ENCODE data around the gene RNF8. TPM values are rescaled to one million over a fixed set of nuclear protein-coding genes. Genes with fewer than 3 reads are reported as not detected.
"Not testable (repeated sequence)": the region's sequence is repeated elsewhere in the genome, so short reads cannot be mapped to it uniquely, and the experiment has no call there.

Gene RNF8
- total and polyA plus RNA-seq, 9 of the 15 experiments (the other 6 are each of a cell fraction or from before 2014, with no cell fraction given) = 10.6 to 47.0 (median 37.5) TPM

DNA sequence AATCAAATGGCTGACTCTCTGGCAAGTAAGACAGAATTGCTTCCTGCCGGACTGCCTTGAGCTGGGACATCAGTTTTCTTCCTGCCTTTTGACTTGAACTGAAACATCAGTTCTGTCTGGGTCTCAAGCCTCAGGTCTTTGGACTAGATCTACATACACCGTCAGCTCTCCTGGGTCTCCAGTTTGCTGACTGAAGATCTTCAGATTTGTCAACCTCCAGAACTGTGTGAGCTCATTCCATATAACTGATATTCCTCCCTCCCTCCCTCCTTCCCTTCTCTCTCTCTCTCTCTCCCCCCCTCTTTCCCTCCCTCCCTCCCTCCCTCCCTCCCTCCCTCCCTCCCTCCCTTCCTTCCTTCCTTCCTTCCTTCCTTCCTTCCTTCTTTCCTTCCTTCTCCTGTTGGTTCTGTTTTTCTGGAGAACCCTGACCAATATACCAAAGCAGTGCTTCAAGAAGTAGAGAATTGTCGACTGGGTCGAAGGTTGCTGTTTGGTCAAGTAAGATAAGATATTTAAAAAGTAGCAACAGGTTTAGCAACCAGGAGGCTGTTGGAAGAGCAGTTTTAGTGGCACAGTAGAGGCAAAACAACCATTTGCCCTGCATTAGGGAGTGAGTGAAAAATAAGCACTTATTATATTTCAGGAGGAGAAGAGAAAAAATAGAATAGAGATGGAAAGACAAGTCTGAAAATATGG is 46.2 kb downstream of the RNF8 start (continued):
- TF ChIP-seq LEF1 (IDR thresholded peaks at IDR 0.05) (0 out of 2 replicates have a peak, but pooled peaks have one; percentile 44), ZNF77 (CRISPR knock-in tag; IDR thresholded peaks at IDR 0.05) (no peak), EP300 (IDR thresholded peaks at IDR 0.05; ENCODE audit: low read length) (peak; percentile 65), HNRNPK (IDR thresholded peaks at IDR 0.05; ENCODE audit: low read depth, low read length, poor library complexity, severe bottlenecking) (peak; percentile 82)

DNA sequence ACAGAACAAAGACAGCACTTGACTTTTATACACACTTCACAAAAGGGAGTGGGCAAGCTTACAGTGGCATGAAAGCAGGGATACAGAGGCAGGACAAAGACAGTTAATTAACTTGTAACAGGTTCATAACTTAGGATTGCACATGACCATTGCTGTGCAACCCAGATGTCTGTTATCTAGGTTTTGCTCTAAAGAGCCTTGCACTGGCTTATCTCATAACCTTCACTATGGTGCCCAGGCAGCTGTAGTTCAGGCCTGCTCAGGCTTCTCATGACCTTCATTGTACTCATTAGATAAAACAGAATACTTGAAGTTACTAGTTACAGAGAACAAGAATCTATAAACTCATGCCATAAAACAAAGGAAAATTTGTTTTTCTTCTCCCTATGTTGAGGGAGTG is 47.9 kb downstream of the RNF8 start:
- H4K20me1 ChIP-seq (replicated peaks; ENCODE audit: control insufficient read depth, insufficient read depth, low read length); in situ Hi-C loops (cut with MboI); H3K27me3 ChIP-seq (ENCODE audit: control insufficient read depth in 2 of 2, insufficient read depth in 2 of 2, low read length in 2 of 2); H3K9me1 ChIP-seq (ENCODE audit: control insufficient read depth, insufficient read depth, low read length); H3K79me2 ChIP-seq (ENCODE audit: control insufficient read depth, insufficient read depth, low read length); H3K27ac ChIP-seq (ENCODE audit: extremely low read depth, low read depth, low read length); H3K36me3 ChIP-seq (ENCODE audit: control insufficient read depth, insufficient read depth, low read length); H3K9me3 ChIP-seq (replicated peaks; ENCODE audit: control insufficient read depth, insufficient read depth, low read depth, low read length); BruUV-seq (replicated peaks); H3K4me3 ChIP-seq; TF ChIP-seq NR2C2 (CRISPR knock-in tag; IDR thresholded peaks at IDR 0.05): not testable (repeated sequence)
- Histone ChIP-seq H3K9ac (ENCODE audit: insufficient read depth in 1 of 2, low read depth in 2 of 2, low read length in 2 of 2) (0 out of 4 replicates have a peak overlapping the region, but pooled peaks of 1 of the 2 experiments have one; percentile 6), H3K4me1 (replicated peaks in 1 of 2; ENCODE audit: control insufficient read depth in 2 of 2, insufficient read depth in 2 of 2, low read length in 2 of 2) (peaks cover 21 to 30% of the 10 kb centered on the region in 2 experiments), H3K4me2 (ENCODE audit: insufficient read depth, low read length) (peak overlapping the region; percentile 54; the same call in 1 of the 2 replicates), H2AFZ (ENCODE audit: low read depth, low read length) (peak overlapping the region; percentile 54; the same call in 1 of the 2 replicates)
- DNase-seq (ENCODE audit: extremely low read depth in 1 of 4, low spot score in 3 of 4) (peak in 2 of 4 experiments; percentile 42 to 83), FAIRE-seq (peak; percentile 86), ATAC-seq (peak; percentile 61)
- ChIA-PET CTCF (ENCODE audit: low intra/inter-chr PET ratio) (interaction anchor here (0.6 kb wide), 1 partner anchor 21 kb away, joined by 4 read pairs; no protein-coding TSS in a partner anchor), POLR2A (interaction anchor here (0.6 to 1.7 kb wide), 5 partner anchors 11 to 1302 kb away, joined by 3 to 5 read pairs (median 3); no protein-coding TSS in a partner anchor)
- intact Hi-C loops (cut with micrococcal nuclease) = loop anchor here (2.0 kb wide), 1 partner anchor 59 kb away; no protein-coding TSS in a partner anchor
- TF ChIP-seq CEBPB (tag; IDR thresholded peaks at IDR 0.05) (peak; percentile 61; the same call in 1 of the 2 replicates), STAT5A (IDR thresholded peaks at IDR 0.05; ENCODE audit: borderline replicate concordance, low read length) (peak; percentile 73; the same call in 1 of the 2 replicates), HDAC1 (IDR thresholded peaks at IDR 0.05) (peak in 1 of 2 experiments; percentile 49; a peak in 1 of 4 replicates), SOX6 (IDR thresholded peaks at IDR 0.05) (peak; percentile 87), NR2C2 (tag; IDR thresholded peaks at IDR 0.05) (peak; percentile 43; the same call in 1 of the 2 replicates), TCF3 (CRISPR knock-in tag; IDR thresholded peaks at IDR 0.05) (peak; percentile 89), ZFP36 (IDR thresholded peaks at IDR 0.05; ENCODE audit: low read depth, low read length, partially characterized antibody) (peak; percentile 17), CBFA2T3 (IDR thresholded peaks at IDR 0.05) (peak; percentile 95), RAD21 (CRISPR knock-in tag; conservative IDR thresholded peaks at IDR 0.05 in 1 of 2, IDR thresholded peaks at IDR 0.05 in 1 of 2) (peak in 1 of 2 experiments; percentile 5; a peak in 1 of 4 replicates), ARID1B (IDR thresholded peaks at IDR 0.05) (peak; percentile 91), NRF1 (conservative IDR thresholded peaks at IDR 0.05 in 1 of 2, IDR thresholded peaks at IDR 0.05 in 1 of 2) (peak; percentile 63 to 65)
- TF ChIP-seq, protein P1, sequence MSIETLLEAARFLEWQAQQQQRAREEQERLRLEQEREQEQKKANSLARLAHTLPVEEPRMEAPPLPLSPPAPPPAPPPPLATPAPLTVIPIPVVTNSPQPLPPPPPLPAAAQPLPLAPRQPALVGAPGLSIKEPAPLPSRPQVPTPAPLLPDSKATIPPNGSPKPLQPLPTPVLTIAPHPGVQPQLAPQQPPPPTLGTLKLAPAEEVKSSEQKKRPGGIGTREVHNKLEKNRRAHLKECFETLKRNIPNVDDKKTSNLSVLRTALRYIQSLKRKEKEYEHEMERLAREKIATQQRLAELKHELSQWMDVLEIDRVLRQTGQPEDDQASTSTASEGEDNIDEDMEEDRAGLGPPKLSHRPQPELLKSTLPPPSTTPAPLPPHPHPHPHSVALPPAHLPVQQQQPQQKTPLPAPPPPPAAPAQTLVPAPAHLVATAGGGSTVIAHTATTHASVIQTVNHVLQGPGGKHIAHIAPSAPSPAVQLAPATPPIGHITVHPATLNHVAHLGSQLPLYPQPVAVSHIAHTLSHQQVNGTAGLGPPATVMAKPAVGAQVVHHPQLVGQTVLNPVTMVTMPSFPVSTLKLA (conservative IDR thresholded peaks at IDR 0.05) = peak in 1 of 2 experiments; percentile 28; a peak in 1 of 4 replicates
- TF ChIP-seq, protein P2, sequence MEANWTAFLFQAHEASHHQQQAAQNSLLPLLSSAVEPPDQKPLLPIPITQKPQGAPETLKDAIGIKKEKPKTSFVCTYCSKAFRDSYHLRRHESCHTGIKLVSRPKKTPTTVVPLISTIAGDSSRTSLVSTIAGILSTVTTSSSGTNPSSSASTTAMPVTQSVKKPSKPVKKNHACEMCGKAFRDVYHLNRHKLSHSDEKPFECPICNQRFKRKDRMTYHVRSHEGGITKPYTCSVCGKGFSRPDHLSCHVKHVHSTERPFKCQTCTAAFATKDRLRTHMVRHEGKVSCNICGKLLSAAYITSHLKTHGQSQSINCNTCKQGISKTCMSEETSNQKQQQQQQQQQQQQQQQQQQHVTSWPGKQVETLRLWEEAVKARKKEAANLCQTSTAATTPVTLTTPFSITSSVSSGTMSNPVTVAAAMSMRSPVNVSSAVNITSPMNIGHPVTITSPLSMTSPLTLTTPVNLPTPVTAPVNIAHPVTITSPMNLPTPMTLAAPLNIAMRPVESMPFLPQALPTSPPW (CRISPR knock-in tag; IDR thresholded peaks at IDR 0.05) = peak; percentile 44
